D341Med (cell line): ENCODE data around the gene KATNB1.
"Not testable (repeated sequence)": the region's sequence is repeated elsewhere in the genome, so short reads cannot be mapped to it uniquely, and the experiment has no call there.

Experiments
- DNase-seq: peaks from one replicate; pipeline ENCODE4 v3.0.0; 2012; ENCODE audit warnings: low spot score

Gene KATNB1

DNA sequence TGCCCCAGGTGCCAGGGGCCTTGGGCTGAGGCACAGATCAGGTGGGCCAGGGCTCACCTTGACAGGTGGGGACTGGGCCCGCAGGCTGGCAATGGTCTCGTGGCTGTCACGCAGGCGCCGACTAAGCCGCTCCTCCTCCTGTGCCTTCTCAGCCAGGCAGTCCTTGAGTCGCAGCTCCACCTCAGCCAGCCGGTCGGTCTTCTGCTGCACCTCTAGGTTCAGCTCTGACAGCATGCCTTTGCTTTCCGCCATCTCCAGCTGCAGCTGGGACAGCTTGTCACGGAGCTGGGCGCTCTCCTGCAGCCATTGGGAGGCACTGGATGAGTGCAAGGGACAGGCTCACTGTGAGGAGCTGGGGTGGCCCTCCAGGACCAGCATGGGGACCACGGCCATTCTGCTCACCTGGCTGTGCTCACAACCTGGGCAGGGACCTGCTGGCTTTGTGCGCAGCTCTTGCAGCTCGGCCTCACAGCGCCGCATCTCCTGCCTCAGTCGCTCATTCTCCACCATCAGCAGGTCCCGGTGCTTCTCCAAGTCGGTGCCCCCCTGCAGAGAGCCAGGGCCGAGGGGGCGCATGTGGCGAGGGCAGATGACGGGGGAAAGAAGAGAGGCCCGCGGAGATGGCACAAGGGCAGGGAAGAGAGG lies 35.7 kb downstream of the KATNB1 start:
- no peak for DNase-seq

DNA sequence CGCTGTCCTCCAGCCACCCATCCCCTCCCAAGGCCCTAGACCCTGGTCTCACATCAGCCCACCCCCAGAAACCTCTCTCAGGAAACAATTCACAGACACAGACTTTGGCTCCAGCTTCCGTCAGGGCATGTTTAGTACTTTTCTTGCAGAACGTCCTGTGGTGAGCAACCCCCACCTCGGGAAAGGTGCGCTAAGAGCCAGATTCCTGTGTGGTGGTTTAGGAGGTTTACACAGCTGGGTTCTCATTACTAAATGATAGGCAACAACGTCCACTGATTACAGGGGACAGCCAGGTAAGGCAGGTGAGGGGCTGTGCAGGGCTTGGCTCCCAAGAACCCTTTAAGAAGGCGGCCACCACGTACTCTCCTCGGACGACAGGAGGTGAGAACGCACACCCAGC lies 37.4 kb downstream of the KATNB1 start:
- no peak for DNase-seq

DNA sequence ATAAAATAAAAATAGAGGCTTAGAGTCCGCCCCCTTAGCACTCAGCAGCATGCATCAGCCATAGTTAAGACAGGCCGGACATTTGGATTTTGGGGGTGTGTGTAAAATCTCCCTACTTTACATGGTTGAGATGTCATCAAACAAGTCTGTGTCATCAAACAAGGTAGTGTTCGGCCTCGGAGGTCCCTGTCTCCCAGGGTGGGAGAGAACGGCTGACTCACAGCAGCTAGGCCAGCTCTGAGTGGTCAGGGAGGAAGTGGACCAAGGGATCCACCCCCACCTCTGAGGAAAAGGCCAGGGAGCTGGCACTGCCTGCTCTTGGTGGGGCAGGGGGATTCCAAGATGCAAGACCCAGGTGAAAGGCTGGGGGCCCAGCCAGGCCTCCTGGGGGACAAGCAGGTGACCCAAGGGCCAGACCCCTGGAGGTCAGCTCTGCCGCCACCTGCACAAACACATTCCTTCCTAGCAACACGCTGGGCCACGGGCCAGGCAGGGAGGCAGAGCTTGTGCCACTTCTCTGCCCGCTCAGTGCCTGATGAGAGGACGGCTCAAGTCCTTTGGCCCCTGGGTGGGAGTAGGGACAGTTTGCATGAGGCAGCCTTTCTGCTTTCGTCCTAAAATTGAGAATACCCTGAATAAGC lies 38.2 kb downstream of the KATNB1 start:
- no peak for DNase-seq

DNA sequence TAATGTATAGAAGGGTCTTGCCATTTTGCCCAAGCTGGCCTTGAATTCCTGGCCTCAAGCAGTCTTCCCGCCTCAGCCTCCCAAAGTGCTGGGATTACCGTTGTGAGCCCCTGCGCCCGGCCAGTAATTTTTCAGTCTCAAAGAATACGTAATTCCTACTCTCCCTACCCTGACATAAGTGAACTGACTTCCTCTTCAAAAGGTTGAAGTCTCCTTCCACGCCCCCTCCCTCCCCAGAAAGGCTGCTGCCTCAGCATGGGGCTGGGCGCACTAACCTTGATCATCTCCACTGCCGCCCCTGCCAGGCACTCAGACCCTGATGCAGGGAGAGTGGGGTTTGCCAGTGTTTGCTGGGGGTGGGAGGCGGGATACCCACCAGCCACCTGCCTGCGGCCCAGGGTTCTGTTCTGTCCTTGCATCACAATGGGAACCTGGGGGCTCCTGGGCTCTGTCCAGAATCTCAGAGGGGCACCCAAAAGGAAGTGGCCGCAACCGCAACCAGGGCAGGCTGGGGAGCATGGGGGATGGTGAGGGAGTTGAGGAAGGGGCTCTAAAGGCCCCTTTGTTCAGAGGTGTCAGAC lies 39.2 kb downstream of the KATNB1 start:
- no peak for DNase-seq

DNA sequence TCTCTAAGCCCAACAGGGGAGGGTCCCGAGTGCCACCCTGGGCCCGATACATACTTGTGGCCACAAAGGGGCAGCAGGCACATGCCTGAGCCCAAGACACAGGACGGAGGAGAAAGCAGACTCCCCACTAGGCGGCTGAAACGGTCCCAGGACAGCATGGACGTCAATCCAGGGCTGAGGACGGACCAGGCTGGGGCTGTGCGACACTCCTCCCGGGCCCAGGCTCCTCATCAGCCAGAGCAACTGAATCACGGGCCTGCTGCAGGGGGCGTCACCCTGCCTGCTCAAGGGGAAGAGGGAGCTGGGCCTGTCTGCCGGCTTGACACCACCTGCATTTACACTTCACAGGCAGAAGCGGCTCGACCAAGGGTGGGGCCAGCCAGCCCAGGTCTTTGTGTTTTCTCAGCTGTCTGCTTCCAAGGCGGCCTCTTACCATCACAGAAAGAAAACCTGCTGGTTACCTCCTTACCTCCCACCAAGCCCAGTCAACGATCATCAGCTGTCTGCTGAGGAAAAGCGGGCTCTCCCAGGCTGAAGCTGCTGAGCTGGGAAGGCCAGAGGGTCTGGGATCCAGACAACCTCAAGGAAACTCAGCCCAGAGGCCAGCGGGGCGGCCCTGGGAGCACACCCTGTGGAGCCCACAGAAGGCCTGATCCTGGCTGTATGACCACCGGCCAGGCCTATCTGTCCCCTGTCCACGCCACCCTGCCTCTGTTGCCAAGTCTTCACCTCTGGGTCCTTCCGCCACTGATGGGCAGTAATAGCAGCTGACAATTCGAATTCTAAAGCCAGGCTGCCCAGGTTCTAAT lies 40.3 kb downstream of the KATNB1 start:
- DNase-seq: no peak

DNA sequence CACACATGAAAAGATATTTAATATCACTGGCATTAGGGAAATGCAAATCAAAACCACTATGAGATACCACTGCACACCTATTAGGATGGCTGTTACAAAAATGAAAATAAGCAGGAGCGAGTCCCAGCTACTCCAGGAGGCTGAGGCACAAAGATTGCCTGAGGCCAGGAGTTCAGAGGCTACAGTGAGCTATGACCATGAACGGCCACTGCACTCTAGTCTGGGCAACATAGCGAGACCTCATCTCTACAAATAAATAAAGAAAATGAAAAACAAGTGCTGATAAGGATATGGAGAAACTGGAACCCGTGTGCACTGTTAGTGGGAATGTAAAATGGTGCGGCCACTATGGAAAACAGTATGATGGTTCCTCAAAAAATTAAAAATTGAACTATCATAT lies 43.1 kb downstream of the KATNB1 start:
- DNase-seq: no peak

DNA sequence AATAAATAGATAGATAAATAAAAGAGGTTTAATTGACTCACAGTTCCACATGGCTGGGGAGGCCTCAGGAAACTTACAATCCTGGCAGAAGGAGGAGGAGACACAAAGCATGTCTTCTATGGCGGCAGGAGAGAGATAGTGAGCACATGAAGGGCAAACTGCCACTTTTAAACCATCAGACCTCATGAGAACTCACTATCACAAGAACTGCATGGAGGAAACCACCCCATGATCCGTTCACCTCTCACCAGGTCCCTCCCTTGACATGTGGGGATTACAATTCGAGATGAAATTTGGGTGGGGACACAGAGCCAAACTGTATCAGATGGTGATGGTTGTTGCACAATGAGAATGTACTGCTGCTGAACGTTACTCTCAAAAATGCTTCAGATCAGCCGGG lies 44.3 kb downstream of the KATNB1 start:
- DNase-seq: not testable (repeated sequence)

DNA sequence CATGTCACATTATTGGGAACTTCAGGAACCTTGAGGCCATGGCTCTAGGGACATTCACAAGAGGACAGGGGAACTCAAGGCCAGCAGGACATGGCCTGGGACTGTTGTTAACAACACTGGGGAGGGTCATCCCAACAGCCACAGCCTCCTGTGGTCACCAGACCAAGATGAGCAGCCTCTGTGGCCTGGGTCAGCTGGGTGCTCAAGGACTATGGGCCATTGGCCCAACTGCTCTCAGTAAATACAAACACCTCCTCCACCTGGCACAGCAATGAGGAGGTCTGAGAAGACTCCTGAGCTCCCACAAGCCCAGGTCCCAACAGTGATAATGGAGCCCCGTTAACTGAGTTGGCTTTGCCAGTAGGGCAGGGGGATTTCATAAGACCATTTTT lies 45.8 kb downstream of the KATNB1 start:
- no peak for DNase-seq

DNA sequence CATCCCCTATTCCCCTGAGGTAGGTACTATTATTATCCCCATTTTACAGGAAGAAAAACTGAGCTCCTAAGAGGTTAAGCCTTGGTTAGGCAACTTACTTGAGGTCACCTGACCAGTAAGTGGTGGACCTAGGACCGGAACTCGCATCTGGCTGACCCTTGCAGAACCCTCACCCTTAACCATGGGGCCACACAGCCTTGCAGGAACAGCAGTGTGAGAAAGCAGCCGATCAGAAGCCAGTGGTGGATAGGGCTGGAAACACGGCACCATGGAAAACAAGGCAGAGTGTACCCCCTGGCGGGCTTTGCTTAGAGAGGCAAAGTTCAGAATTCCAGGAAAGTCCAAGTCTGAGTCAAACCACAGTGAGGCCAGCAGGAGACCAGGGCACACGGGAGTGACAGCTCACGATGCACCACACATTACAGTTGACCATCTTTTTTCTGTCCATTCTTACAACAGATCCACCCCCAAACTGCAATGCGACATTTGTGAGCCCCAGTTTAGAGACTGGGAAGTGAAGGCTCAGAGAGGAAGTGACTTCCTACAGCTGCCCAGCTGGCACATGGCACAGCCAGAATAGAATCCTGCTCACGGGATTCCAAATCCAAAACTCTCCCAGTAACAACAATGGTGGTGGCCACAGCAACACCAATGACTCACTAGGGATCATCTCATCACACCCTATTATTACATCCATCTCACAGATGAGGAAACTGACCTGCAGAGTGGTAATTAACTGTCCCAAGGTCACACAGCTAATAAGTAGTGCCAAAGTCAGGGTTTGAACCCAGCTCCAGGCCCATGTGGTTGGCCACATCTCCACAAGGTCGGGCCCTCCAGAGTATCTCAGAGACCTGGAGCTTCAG lies 46.4 kb downstream of the KATNB1 start:
- no peak for DNase-seq

DNA sequence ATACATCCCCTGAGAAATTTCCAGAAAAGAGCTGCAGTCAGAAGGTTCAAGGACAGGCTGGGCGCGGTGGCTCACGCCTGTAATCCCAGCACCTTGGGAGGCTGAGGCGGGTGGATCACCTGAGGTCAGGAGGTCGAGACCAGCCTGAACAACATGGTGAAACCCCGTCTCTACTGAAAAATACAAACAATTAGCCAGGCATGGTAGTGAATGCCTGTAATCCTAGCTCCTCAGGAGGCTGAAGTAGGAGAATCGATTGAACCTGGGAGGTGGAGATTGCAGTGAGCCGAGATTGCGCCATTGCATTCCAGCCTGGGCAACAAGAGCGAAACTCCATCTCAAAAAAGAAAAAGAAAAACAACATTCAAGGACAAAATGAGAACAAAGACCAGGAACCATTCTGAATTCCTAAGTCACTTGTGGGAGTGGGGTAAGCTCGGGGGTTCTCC lies 47.1 kb downstream of the KATNB1 start:
- not testable (repeated sequence) for DNase-seq

DNA sequence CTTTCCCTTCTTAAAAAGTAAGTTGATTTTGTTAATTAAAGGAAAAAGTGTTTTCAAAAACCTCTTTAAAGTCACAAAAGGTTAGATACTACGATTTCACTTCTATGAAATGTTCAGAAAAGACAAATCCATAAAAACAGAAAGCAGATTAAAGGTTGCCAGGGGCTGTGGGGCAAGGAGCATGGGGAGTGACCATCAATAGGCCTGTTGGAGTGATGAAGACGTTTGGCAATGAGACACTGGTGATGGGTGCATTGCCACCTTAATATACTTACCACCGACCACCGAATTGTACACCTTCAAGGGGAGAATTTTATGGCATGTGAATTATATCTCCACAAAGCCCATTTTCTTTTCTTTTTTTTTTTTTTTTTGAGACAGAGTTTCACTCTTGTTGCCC lies 47.5 kb downstream of the KATNB1 start:
- no peak for DNase-seq

DNA sequence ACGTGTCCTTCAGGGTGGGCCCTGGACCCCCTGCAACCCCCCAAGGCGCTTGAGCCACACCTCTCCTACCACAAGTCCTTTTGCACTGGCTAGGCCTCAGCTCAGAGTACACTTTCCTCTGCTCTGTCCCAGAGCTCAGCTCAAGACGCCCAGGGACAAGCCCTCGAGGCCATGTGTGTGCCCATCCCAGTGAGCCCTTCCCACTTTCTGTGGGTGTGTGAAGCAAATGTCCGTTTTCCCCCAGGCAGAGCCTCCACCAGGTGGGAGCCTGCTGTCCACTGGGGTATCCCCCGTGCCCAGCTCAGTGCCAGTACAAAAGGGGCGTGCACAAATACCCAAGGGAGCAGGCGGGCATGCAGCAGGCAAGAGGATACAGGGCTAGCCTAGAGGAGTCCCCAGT lies 48.3 kb downstream of the KATNB1 start:
- DNase-seq: no peak

DNA sequence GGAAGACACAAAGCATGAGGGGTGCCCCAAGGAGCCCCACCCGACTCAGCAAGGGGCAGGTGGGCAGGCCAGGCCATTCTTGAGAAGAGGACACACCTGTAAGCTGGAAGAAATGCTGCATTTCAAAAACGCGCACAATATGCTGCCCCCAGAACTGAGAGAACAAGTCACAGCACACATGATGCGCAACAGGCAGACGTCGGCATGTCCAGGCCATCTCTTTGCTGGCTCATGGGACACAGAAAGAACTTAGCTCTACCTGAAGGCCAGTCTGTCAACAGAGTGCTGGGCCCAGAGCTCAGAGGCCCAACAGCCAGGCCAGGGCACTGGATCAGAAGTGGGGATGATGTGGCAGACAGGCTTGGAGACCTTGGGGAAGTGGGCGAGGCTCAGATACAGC lies 48.8 kb downstream of the KATNB1 start:
- no peak for DNase-seq

DNA sequence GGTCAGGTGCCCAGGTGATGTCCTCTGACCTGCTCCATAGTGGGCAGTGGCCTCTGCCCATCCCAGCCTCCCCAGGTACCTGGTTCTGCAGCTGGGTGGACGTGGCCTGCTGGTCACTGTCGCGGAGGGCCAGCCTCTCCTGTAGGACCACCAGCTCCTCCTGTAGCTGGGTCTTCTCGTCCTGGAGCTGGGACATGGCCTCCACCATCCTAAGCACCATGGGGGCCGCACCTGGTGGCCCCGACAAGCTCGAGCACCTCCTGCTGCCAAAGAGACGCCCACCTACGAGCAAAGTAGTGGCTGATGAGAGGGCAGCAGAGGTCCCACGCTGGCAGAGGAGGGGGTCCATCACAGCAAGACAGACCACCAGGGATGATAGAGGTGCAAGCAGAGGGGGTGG lies 49.8 kb downstream of the KATNB1 start:
- DNase-seq: no peak

DNA sequence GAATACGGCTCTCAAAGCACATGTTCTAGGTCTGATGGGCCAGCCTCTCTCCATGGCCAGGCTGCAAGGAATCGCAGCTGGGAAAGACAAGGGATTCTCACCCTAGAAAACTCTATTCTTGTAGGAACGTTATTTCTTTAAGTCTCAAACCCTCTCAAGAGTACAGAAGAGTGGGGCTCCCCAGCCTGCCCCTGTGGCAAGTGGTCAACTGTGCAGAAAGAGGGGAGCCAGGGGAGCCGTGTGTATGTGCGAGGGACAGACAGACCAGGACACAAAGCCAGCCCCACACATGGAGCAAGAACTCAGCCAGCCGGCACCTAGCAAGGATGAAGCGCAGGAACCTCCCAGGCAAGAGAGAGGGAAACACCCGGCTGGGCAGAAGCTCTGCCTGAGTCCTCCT lies 50.4 kb downstream of the KATNB1 start:
- no peak for DNase-seq

DNA sequence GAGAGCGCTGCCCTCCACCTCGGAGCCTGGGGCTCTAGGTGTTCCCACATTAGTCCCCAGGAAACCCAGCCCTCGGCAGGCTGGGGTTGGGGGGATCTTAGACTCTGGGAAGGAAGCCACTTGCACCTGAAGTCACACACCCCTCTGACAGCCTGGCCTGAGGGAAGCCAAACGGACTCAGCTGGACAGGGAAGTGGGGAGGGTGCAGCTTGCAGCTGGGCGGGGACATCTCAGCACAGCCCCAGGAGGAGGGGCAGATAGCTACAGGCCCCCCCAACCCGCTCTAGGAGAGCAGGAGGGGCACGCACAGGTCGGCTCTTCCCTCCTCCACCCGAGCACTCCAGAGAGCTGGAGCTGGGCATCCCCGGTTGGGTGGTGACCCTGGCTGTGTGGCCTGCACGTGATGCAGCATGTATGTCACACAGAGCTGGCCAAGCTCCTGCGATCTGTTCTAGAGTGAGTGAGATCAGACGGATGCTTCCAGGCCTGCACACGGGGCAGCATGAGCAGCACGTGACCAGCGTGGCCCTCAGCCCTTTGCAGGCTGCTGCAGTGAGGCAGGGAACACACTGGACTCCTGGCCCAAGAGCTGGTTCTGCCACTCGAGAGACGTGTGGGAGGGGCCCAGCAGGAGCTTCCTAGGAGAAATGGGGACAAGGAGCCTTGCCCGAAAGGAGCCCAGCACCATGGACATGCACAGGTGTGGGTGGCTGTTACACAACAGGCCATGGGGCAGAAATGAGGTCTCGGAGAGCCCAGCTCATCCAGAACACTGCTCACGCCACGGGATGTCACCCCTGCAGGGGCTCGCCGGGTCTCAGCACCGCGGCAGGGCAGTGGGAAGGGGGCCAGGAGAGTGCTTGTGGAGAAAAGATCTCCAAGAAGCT lies 51.3 kb downstream of the KATNB1 start:
- DNase-seq: no peak

DNA sequence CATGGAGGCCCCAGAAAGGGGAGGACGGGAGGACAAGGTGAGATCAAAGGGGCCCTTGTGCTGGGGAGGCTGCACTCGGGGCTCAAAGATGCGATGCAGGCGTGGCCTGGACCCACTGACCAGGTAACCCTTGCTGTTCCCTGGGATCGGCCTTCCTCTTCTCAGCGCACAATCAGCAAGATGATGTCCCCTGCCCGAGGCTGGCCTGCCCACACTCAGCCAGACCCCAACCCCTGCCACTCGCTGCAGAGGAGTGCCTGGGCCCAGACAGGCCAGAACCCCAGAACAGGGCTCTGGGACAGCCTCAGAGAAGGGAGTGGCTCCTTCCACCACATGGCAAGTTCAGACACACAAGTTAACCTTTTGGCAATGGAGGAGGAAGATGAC lies 51.9 kb downstream of the KATNB1 start:
- DNase-seq: no peak

DNA sequence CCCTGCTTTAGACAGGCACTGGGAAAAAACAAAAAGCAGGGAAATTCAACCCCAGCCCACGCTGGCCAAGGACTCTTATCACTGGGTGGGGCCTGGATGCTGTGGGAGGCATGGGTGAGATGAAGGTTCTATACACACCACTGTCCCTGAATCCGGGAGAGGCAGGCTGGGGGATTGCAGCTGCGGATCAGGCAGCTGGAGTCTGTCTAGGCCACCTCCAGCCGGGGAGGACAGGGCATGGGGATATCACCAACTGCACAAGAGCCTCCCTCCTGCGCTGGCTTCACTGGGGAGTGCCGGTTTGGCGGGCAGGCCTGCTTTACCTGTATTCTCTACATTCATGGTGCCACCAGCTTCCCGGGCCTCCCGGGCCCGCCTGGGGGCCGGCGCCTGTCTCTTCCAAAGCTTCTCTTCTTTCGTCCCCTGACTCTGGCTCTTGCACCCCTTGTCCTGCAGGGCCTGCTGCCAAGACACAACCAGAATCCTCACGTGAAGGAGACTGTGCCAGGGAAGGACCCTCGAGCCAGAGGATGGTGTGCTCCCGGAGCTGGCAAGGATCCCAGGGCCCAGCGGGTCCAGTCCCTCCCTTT lies 52.8 kb downstream of the KATNB1 start:
- DNase-seq: no peak

DNA sequence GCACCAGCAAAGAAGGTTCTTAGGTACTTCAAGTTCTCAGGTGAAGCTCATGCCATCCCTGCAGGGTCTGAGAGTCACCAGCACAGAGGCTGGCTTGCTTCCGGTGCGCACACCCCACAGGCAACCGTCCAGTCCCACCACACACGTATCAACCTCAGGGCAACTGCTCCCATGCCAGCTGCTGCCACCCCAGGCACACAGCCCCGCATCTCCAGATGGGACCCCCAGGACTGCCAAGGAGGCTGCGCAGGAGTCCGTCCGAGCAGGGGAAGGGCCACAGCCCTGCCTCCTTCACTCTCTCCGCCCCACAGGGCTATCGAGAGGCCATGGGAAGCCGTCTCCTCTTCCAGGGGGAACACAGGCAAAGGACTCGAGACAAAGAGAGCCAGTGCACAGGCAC lies 53.4 kb downstream of the KATNB1 start:
- DNase-seq: no peak

DNA sequence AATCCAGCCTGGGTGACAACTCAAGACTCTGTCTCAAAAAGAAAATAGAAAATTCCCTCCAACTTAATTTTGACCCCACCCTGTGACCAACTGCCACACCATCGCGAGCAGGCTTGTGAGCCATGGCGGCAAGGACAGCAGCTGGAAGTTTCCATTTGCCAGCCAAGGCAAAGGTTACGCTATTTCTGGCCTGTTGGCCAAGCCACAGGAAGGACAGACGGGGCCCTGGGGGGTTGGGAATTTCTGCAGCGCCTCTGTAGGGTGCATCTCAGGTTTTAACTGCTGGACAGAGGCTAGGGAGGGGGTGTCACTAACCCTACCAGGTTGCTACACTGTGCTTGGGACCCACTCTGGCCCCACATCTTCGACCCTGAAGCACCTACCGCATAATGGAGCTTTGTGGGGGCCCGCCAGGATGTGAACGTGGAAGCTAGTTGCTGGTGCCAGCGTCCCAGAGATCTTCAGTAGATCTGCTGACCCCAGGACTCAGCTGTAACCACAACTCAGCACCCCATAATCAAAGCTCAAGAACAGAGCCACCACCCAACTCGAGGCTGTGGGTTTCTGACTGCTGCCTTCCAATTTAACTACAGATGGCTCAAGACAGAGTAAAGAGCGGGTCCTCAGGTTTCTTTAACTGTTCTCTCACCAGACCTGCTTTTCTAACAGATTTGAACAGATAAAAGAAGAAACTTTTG lies 55.8 kb downstream of the KATNB1 start:
- DNase-seq: no peak
